ENCODE measurements around the gene HDGFL2. TPM values are rescaled to one million over a fixed set of nuclear protein-coding genes. Genes with fewer than 3 reads are reported as not detected.
A peak's percentile ranks its signal among the peaks of the same experiment; 100 is the strongest.
"Not testable (repeated sequence)": the region's sequence is repeated elsewhere in the genome, so short reads cannot be mapped to it uniquely, and the experiment has no call there.

Gene HDGFL2
- total RNA-seq, 1 donor from 2014 or later, result 75.6 TPM

GRCh38 chr19:4533835-4534424 lies 61.8 kb downstream of the HDGFL2 start:
- Mint-ChIP-seq H3K27me3 (ENCODE audit: low read depth) (peaks cover 11% of the 10 kb centered on the region), H3K27ac (no peak overlapping the region)
- intact Hi-C loops (cut with micrococcal nuclease), result no loop called here

DNA sequence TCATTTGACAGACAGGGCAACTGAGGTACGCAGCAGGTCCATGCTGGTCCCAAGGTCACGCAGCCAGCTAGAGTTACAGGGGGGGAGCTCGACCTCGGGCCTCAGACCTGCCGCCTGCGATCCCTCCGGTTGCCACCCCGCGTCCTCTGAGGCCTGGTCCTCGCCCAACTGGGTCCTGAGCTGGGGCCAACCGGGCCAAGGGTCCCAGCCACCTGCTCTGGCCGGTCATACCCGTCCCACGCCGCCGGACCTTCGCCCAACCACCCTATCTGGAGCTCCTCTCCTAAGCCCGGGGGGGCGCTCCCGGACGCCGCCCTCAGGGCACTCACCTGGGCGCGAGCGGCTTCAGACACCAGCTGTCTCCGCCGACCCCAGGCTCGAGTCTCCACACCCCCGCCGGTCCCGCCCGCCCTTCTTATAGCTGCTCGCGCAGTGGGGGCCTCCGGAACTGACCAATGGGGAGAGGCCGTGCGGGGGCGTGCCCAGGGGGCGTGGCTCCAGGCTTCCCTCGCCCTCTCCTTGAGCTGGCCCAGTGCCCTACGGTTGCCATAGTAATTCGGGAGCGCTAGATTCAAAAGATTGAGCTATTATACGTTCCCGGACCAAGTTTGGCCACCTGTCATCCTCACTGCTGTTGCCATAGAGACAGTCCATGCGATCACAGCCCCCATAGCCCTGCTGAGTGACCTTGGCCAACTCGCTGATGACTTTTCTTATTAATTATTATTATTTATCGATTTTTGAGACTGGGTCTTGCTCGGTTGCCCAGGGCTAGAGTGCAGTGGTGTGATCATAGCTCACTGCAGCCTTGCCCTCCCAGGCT lies 63.0 kb downstream of the HDGFL2 start, which contains the start of gene PLIN5:
Gene PLIN5, minus strand, starts transcription at position 389 of the 823 bp plus-strand sequence. CDS start 1,150 bp downstream, outside the sequence.
- Mint-ChIP-seq H3K9me3 (no peaks in the 10 kb centered on the region), H3K27me3 (ENCODE audit: low read depth) (peaks cover 11% of the 10 kb centered on the region), H3K4me3 (ENCODE audit: low read depth) (no peak within 1 kb of the TSS), H3K27ac (no peak within 1 kb of the TSS), H3K36me3 (ENCODE audit: low read depth) (no peaks in the 10 kb centered on the region), H3K4me1 (ENCODE audit: low read depth) (peaks cover 2% of the 10 kb centered on the region)
- no peak for DNase-seq (ENCODE audit: low spot score)
- intact Hi-C loops (cut with micrococcal nuclease), result no loop called here

More at GRCh38 chr19:4533835-4534424, 61.8 kb downstream of the HDGFL2 start:
- DNase-seq (ENCODE audit: low spot score), result no peak
- H3K4me1 Mint-ChIP-seq (ENCODE audit: low read depth), result peaks cover 2% of the 10 kb centered on the region
- no peaks in the 10 kb centered on the region for H3K9me3 Mint-ChIP-seq
- no peak overlapping the region for H3K4me3 Mint-ChIP-seq (ENCODE audit: low read depth)
- H3K36me3 Mint-ChIP-seq (ENCODE audit: low read depth), result no peaks in the 10 kb centered on the region

DNA sequence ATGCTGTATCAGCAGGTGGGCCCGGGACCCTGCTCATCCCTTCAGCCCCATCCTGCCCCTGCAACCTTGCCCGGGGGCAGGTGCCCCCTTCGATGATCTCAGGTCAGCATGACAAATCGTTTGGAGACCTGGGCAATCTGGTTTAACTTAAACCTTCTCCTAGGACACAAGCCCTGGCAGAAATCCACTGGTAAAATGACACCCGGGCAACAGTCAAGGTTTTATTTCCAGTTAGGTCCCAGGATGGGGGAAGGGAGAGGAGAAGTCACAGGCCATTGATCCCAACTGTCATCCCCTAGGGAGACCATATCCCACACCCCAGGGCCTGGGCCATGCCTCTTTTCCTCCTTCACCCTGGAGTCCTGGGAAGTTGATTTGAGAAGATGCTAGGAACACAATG lies 64.7 kb downstream of the HDGFL2 start:
- Mint-ChIP-seq H3K36me3 (ENCODE audit: low read depth) (no peaks in the 10 kb centered on the region), H3K9me3 (peaks cover 4% of the 10 kb centered on the region), H3K27ac (no peak overlapping the region), H3K4me3 (ENCODE audit: low read depth) (no peak overlapping the region), H3K4me1 (ENCODE audit: low read depth) (peaks cover 2% of the 10 kb centered on the region), H3K27me3 (ENCODE audit: low read depth) (peaks cover 10% of the 10 kb centered on the region)
- intact Hi-C loops (cut with micrococcal nuclease), result no loop called here
- DNase-seq (ENCODE audit: low spot score), result no peak

GRCh38 chr19:4537953-4538600 lies 66.0 kb downstream of the HDGFL2 start:
- Mint-ChIP-seq H3K27me3 (ENCODE audit: low read depth) (peaks cover 10% of the 10 kb centered on the region), H3K36me3 (ENCODE audit: low read depth) (no peaks in the 10 kb centered on the region), H3K27ac (no peak overlapping the region), H3K4me1 (ENCODE audit: low read depth) (peaks cover 2% of the 10 kb centered on the region), H3K9me3 (peaks cover 4% of the 10 kb centered on the region), H3K4me3 (ENCODE audit: low read depth) (no peak overlapping the region)
- intact Hi-C loops (cut with micrococcal nuclease), result no loop called here
- DNase-seq (ENCODE audit: low spot score), result no peak

GRCh38 chr19:4538601-4538954 lies 66.5 kb downstream of the HDGFL2 start:
- H3K36me3 Mint-ChIP-seq (ENCODE audit: low read depth), result no peaks in the 10 kb centered on the region
- no peak for DNase-seq (ENCODE audit: low spot score)
- peaks cover 2% of the 10 kb centered on the region for H3K4me1 Mint-ChIP-seq (ENCODE audit: low read depth)
- H3K27ac Mint-ChIP-seq, result no peak overlapping the region
- H3K27me3 Mint-ChIP-seq (ENCODE audit: low read depth), result peaks cover 5% of the 10 kb centered on the region
- intact Hi-C loops (cut with micrococcal nuclease), result no loop called here
- H3K4me3 Mint-ChIP-seq (ENCODE audit: low read depth), result no peak overlapping the region
- H3K9me3 Mint-ChIP-seq, result peaks cover 4% of the 10 kb centered on the region

DNA sequence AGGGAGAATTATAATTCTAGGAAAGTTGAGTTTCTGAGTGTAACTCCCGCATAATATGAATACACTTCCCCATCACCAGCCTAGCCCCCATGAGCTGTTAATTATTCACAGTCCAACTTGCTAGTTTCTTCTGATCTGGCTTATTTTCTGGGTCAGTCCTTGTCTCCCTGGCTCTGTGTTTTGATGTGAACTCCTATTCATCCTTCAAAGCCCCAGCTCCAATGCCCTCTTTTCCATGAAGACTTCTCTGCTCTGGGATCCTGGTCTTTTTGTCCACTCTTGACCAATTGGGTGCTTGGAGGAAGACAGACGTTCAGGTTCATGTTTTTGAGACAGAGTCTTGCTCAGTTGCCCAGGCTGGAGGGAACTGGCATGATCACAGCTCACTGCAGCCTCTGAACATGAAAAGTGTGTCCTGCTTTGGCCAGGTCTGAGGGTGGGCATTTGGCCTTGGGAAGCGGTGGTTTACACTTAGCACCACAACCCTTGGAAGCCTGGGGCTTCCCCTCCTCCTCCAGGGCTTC lies 67.1 kb downstream of the HDGFL2 start:
- Mint-ChIP-seq H3K4me1 (ENCODE audit: low read depth) (peaks cover 2% of the 10 kb centered on the region), H3K36me3 (ENCODE audit: low read depth) (no peaks in the 10 kb centered on the region), H3K27ac (no peak overlapping the region), H3K27me3 (ENCODE audit: low read depth) (peaks cover 5% of the 10 kb centered on the region), H3K4me3 (ENCODE audit: low read depth) (no peak overlapping the region), H3K9me3 (peaks cover 4% of the 10 kb centered on the region)
- no peak for DNase-seq (ENCODE audit: low spot score)
- intact Hi-C loops (cut with micrococcal nuclease), result no loop called here

GRCh38 chr19:4539693-4540581 lies 67.8 kb downstream of the HDGFL2 start, which contains the start of gene LRG1:
Gene LRG1, minus strand, starts transcription at chr19:4540036. Its CDS starts 23 bp downstream, at chr19:4540013.
- intact Hi-C loops (cut with micrococcal nuclease), result no loop called here
- no peak within 1 kb of the TSS for H3K4me3 Mint-ChIP-seq (ENCODE audit: low read depth)
- peaks cover 4% of the 10 kb centered on the region for H3K9me3 Mint-ChIP-seq
- H3K27me3 Mint-ChIP-seq (ENCODE audit: low read depth), result peaks cover 3% of the 10 kb centered on the region
- peaks cover 2% of the 10 kb centered on the region for H3K4me1 Mint-ChIP-seq (ENCODE audit: low read depth)
- peak within 1 kb of the TSS; percentile 31 for H3K27ac Mint-ChIP-seq
- no peak for DNase-seq (ENCODE audit: low spot score)
- no peaks in the 10 kb centered on the region for H3K36me3 Mint-ChIP-seq (ENCODE audit: low read depth)

- intact Hi-C loops (cut with micrococcal nuclease), result no loop called here
- no peak overlapping the region for H3K4me3 Mint-ChIP-seq (ENCODE audit: low read depth)
- H3K36me3 Mint-ChIP-seq (ENCODE audit: low read depth), result no peaks in the 10 kb centered on the region
- H3K4me1 Mint-ChIP-seq (ENCODE audit: low read depth), result no peaks in the 10 kb centered on the region
- H3K9me3 Mint-ChIP-seq, result peaks cover 4% of the 10 kb centered on the region
- DNase-seq (ENCODE audit: low spot score), result no peak
- no peak overlapping the region for H3K27ac Mint-ChIP-seq
- no peaks in the 10 kb centered on the region for H3K27me3 Mint-ChIP-seq (ENCODE audit: low read depth)
These were observed 69.2 kb downstream of the HDGFL2 start for GRCh38 chr19:4541114-4541805.

- H3K4me3 Mint-ChIP-seq (ENCODE audit: low read depth); intact Hi-C loops (cut with micrococcal nuclease); H3K36me3 Mint-ChIP-seq (ENCODE audit: low read depth); H3K27ac Mint-ChIP-seq; DNase-seq (ENCODE audit: low spot score); H3K9me3 Mint-ChIP-seq; H3K27me3 Mint-ChIP-seq (ENCODE audit: low read depth); H3K4me1 Mint-ChIP-seq (ENCODE audit: low read depth): not testable (repeated sequence)
These were observed 69.7 kb downstream of the HDGFL2 start for GRCh38 chr19:4541806-4542145.

GRCh38 chr19:4542896-4543841 lies 71.1 kb downstream of the HDGFL2 start:
- H3K4me3 Mint-ChIP-seq (ENCODE audit: low read depth), result no peak overlapping the region
- H3K27me3 Mint-ChIP-seq (ENCODE audit: low read depth), result no peaks in the 10 kb centered on the region
- H3K27ac Mint-ChIP-seq, result no peak overlapping the region
- DNase-seq (ENCODE audit: low spot score), result no peak
- intact Hi-C loops (cut with micrococcal nuclease), result no loop called here
- no peaks in the 10 kb centered on the region for H3K4me1 Mint-ChIP-seq (ENCODE audit: low read depth)
- H3K36me3 Mint-ChIP-seq (ENCODE audit: low read depth), result no peaks in the 10 kb centered on the region
- H3K9me3 Mint-ChIP-seq, result peaks cover 4% of the 10 kb centered on the region
